ENCODE data around the gene MANSC1.
A peak's percentile ranks its signal among the peaks of the same experiment; 100 is the strongest.
"Not testable (repeated sequence)": the region's sequence is repeated elsewhere in the genome, so short reads cannot be mapped to it uniquely, and the experiment has no call there.

Gene MANSC1

DNA sequence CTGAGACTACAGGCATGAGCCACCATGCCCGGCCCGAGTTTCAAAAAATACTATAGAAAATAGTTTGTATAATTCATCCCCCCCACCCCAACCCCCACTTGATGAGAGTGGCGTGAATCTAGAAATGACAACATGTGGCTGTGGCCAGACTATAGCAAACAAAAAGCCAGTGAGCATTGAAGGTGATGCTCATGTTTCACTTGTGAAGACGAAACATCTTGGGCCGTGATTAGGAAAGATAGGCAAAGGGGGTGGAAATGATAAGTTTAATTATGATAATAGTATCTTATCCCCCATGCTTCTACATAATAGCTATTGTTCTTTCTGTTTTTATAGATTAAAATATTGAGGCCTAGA lies 15.4 kb upstream of the MANSC1 start:
- DNase-seq, result no peak

DNA sequence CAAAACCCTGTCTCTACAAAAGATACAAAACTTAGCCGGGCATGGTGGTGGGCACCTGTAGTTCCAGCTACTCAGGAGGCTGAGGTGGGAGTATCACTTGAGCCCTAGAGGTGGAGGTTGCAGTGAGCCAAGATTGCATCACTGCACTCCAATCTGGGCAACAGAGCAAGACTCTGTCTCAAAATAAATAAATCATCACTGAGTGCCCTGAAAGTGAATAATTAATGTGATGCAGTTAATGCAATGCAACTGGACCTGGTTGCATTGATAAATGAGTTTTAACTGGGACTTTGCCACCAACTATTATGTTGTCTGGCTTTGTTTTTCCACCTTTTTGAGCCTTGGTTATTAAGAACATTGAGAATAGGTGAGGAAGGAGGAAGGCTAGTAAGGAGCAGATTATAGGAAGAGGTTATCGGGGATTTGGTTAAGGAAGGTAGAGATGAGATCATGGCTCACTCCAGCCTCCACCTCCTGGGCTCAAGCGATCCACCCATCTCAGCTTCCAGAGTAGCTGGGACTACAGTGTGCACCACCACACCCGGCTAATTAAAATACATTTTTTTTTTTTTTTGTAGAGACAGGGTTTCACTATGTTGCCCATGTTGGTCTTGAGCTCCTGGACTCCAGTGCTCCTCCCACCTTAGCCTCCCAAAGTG lies 14.9 kb upstream of the MANSC1 start:
- no peak for DNase-seq

DNA sequence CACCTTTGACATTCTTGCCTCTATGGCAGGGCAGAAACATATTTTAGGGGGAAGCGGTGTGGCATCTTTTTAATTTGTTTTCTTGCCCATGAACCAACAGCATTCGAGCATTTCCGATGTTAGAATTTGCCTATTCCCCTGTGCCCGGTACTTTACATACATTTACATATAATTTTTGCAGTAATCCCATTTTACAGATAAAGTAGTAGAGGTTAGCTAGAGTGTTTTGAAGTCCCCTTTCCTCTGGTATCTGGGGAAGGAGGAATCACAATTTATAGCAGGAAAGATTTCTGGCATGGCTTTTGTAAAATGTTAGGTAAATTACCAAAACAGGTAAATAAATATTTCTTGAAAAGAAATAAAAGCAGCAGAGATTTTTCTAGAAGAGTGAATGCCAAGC lies 8.5 kb upstream of the MANSC1 start:
- no peak for DNase-seq

DNA sequence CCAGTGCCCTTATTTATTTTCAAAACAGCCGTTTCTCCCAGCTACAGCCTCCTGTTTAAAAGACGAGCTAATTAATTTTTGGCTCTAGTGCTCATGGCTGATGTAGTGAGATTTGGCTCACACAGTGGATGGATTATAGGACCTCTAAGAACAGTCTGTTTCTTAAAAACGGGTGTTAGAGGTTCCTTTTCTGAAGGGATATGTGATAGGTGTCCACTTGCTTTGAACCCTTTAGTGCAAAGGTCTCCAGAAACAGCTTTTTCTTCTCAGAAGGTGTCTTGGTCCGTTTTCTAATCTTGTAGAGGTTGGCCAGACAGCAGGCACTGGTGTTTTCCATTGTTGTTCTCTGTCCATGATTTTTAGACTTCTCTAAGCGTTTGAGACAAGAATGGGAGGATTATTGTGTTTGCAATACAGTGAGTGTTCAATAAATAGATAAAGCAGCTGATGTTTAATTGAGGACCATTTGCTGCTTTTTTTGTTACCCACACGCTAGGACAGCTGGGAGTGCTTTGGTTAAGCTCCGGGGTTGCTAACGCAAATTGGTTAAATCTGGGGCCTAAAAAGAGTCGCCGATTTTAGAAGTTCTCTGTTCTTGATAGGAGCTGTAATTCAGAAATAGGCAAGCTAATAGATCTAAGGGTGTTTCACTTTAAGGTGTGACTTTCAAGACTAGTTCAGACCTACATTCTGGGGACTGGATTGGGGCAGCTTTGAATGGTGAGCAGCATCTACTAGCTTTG lies 7.8 kb upstream of the MANSC1 start:
- DNase-seq, result no peak

DNA sequence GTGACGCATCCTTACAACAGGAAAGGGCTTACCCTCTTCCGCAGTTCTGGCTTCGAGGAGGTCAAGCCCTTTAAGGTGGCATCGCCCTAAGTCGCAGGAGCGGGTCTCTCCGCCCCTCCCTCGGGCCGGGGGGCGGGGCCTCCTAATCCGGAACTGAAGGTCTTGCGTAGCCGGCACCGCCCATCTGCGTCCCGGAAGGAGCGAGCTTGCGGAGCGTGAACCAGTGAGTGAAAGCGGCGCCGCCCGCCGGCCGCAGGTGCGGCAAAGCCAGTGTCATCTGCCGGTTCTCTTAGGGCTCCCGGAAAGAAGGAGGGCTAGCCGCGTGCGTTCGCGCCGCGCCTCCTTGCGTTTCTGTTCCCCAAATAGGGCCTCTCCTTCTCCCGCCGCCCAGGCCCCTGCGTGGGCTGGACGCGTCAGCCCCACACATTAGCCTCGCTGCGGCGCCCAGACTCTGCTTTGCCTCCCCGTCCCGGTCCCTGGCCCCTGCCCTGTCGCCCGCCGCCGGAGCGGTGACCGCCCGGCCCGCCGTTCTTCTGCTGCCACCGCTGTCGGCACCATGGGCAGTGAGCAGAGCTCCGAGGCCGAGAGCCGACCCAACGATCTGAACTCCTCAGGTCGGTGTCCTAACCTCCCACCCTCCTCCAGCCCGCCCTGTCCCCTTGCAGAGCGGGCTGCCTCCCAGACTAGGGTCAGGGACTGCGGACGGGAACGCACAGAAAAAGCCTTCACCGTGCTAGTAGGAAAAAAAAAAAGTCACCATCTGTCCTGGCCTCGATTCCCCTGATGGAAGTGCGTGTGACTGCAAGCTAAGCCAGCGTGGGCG lies 7.1 kb upstream of the MANSC1 start, which contains the start of gene BORCS5:
TSS of gene BORCS5 (plus strand) at position 183 of the 823 bp plus-strand sequence. CDS start at position 557, 374 bp downstream.
- DNase-seq, result peak; percentile 98

DNA sequence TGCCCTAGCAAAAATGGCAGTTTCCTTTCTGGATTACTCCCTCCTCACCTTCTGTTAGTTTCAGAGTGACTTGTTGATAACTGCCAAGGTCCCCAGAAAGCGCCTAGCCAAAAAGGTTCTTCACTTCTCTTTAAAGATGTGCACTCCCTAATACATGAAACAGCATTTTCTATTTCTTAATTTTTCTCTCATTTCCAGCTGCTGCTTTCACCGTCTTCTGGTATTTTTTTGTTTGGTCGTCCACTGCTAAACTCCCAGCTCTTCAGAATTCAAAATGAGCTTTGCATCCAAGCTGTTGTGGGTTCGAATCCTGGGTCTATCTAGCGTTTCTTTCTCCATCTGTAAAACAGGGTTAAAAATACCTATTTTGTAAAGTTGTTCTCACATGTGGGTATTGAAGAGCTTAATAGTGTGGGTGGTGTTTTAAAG lies 6.4 kb upstream of the MANSC1 start:
- DNase-seq, result no peak

DNA sequence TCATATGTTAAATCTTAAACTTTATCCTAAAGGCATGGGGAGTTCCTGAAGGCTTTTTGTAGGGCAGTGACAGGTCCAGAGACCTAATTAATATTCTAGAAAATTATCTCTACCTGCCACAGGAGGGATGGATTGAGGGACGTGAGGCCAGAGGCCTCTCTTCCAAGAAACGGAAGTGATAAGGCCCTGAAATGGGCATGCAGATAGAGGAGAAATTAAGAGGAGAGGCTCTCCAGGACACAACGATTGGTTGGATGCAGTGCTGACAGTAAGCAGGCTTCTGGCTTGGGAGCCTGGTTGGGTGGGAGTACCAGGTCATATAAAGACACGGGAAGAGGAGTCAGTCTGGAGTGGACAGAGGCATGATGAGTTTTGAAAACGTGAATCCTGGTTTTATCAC lies 3.8 kb upstream of the MANSC1 start:
- no peak for DNase-seq

DNA sequence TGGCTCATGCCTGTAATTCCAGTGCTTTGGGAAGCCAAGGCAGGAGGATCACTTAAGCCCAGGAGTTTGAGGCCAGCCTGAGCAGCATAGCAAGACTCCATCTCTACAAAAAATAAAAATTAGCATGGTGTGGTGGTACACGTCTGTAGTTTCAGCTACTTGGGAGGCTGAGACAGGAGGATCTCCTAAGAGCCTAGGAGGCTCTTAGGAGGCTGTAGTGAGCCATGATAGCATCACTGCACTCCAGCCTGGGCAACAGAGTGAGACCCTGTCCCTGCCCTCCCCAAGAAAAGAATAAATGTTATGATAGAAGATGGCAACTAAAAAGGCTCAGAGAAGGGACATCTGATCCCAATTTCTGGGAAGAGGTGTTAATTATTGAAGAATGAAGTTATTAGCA lies 3.2 kb upstream of the MANSC1 start:
- DNase-seq, result no peak

DNA sequence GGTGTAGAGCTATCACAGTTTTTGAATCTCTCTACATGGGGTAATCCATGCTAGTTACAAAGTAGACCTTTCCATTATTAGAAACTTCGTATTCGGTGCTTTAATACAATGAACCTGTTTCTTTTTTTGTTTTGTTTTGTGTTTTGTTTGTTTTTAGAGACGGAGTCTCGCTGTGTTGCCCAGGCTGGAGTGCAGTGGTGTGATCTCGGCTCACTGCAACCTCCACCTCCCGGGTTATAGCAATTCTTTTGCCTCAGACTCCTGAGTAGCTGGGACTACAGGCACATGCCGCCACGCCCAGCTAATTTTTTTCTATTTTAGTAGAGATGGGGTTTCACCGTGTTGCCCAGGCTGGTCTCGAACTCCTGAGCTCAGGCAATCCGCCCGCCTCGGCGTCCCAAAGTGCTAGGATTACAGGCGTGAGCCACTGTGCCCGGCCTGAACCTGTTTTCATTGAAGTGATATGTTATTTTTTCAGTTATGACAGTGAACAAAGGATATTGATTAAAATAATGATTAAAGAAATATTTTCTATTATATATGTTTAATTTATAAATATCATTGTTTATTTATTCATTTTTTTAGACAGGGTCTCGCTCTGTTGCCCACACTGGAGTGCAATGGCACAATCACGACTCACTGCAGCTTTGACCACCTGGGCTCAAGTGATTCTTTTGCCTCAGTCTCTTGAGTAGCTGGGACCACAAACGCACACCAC lies 1.6 kb upstream of the MANSC1 start:
- DNase-seq, result not testable (repeated sequence)

DNA sequence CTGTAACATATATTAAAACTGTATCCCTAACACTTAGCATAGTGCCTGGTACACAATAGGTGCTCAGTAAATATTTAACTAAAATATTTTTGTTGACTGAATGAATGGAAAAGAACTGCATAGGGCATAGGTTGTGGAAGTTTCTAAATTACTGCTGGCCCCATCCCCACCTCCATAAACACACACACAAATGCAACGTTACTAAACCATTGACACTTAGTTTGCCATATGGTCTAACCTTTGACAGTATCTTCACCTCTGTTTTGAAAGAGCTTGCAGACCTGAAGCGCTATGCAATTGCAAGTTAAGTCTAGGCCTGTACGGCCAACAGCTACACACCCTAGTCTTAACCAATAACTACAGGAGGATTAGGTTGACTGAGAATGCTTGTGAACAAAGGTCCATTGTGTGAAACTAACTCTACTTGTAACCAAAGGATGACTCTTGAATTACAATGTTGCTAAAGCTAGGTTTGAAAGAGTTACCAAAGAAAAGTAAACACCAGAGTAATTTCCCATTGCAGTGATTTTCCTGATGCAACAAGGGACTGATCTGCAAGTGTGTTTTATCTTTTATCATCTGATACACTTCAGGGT lies 924 bp upstream of the MANSC1 start:
- DNase-seq, result no peak

DNA sequence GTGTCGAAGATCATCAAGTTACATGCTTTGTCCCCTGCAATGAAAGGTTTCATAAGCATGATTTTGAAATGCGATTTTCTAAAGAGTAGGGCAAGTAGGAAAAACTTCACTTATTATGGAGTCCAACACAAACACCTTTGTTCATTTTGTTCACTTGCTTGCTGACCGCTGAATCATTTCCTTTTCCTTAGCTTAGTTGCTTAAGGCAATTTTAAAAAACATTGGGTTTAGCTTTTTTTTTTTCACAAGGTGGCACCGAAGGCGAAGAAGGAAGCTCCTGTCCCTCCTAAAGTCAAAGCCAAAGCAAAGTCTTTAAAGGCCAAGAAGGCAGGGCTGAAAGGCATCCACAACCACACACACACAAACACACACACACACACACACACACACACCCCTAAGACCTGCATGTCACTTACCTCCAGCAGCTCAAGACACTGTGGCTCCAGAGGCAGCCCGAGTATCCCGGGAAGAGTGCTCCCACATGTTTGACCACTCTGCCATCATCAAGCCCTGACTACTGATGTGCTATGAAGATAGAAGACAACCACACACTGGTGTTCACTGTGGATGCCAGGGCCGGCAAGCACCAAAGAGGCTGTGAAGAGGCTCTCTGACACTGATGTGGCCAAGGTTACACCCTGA lies 11.4 kb downstream of the MANSC1 start:
- DNase-seq, result no peak

DNA sequence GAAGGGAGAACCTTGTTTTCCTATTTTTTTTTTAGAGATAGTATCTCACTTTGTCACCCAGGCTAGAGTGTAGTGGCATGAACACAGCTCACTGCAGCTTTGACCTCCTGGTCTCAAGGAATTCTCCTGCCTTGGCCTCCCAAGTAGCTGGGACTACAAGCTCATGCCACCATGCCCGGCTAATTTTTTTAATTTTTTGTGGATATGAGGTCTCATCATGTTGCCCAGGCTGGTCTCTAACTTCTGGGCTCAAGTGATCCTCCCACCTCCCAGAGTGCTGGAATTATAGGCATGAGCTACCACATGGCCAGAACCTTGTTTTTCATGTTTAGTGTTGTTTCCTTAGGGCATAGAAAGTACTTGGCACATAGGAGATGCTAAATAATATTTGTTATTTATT lies 13.5 kb downstream of the MANSC1 start:
- DNase-seq, result no peak

DNA sequence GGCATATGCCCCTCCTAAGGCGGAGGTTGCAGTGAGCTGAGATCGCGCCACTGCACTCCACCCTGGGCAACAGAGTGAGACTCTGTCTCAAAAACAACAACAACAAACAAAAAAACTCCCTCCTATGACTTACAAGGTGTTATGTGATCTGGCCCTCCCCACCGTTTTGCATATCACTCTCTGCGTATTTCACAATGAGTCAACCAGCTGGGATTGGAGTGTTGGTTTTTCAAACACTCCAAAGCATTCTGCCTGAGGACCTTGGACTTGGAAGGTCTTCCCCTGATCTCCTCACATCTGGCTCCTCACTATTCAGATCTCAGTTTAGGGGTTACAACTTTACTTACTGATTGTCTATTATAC lies 14.0 kb downstream of the MANSC1 start:
- DNase-seq, result no peak

DNA sequence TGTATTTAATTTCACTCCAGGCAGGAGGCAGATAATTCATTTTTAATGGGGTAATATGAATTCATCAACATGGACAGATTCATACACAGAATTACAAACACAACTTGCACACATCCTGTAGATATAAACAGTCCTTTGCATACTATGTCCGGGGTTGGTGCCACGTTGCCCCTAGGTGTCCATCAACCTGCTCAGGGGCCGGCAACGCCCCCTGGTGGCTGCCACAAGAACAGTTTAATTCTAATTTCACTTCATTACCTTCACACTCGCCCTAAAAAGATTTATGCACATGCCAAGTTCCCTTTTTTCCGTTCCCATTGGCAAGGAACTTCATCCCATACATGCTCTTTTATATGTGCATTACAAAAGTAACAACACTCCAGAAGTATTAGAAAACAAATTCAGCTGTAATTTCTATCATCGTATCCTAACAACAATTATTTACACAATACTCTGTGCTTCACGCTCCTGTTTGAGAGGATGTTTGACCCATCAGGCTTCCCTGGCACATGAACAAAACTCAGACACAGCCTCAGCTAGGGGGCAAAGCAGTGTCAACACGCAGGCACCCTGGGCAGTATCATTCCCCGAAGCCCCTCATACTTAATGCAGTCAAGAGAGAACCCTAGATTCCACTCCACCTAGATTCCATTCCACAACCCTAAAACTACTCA lies 15.5 kb downstream of the MANSC1 start:
- peak; percentile 46 to 52 for DNase-seq

DNA sequence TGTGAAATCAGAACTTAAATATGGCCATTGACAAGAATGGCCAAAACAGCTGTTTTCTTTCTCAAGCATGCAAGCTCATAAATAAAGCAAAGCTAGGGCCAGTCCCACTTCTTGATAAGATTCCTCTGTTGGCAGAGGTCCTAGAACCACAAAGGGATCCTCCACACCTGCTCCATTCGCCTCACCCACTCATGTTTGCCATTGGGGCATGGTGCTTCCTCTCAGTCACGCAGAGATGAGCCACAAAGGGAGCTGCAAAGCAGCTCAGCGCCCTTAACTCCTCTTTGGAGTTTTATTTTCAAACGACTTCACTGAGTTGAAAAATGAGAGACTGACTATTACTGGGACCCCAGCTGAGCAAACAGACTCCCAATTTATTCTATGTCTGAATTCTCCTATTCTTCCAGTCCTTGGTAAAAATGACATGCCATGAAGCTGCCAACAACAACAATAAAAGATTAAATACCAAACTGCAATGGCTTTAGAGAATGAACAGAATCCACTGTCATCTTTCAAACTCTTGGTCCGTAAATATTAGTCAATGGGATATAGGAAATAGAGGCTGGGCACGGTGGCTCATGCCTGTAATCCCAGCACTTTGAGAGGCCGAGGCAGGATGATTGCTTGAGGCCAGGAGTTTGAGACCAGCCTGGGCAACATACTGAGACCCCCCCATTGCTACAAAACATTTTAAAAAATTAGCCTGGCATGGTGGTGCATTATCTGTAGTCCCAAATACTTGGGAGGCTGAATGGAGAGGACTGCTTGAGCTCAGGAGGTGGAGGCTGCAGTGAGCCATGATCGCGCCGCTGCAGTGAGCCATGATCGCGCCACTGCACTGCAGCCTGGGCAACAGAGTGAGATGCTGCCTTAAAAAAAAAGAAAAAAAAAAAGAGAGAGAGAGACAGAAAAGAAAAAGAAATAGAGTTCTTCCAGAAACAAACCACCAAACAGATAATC lies 16.4 kb downstream of the MANSC1 start:
- DNase-seq, result no peak

DNA sequence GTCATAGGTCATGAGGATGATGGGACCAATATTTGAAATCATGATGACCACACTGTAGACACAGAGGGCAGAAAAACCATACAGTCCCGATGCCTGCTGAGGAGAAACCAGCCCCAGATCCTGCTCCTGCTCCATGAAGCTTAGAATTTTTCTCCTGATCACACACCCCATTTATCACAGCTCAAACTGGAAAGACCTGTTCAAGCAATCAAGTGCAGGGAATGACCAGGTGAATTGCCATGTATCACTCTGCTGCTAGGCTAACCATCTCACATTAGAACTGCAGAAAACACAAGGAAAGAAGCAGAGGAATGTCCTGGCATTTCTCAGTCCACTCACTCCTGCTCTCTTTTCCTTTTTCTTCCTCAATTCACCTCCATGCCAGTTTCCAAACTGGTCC lies 18.1 kb downstream of the MANSC1 start:
- no peak for DNase-seq

DNA sequence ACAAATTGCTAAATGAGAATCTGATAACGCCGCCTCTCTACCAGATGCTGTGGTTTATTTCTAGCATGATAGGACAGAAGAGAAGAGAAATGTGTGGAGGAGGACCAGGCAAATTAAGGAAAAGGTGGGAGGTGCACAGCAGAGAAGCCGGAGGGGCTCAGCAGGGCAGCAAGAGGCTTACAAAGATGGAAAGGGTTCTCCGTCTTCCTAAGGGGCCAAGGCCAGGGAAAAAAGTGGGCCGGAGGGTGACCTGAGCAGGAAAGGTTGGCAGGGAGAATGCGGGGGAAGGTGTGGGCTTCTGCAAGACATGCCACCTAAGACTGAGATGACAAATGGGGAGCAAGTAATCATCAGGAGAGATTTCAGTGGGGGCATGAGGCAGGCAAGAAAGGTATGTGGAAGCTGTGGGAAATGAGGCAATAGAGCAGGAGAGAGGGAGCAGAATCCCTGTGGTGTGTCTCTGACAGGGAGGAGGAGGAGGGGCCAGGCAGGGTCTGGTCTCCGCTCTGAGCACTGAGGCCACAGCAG lies 18.7 kb downstream of the MANSC1 start:
- DNase-seq, result no peak

DNA sequence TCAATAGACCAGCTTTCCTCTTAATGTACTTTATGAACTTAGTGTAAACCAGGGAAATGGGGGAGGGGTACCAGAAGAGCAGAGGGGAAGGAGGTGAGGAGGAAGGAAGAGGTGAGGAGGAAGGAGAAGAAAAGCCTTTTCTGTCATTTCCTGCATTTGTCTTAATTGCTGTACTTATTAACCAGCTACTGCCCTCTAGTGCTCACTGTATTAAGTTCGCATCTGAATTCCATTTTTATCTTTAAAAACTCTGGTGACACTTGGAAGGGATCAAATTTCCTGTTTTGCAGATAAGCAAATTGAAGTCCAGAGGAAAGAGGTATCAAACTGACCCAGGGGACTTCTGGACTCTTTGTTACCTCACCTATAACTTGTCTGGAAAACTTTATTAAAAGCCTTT lies 22.2 kb downstream of the MANSC1 start:
- DNase-seq, result peak; percentile 4 to 27

DNA sequence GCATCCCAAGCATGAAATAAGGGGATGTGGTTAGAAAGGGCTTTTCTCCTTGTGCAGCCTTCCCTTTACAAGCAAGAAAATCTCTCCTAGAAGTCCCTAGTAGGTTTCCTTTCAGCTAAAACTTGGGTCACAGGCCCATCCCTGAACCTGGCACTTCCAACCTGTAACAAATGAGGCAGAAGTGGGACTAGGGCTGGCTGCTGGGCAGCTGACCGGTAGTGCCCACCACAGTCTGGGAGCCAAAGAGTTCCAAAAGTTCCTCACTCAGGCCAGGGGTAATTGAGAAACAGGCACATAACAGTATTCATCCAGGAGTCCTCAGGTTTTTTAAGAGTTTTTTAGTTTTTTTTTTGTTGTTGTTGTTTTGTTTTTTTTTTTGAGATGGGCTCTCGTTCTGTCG lies 23.8 kb downstream of the MANSC1 start:
- no peak for DNase-seq

DNA sequence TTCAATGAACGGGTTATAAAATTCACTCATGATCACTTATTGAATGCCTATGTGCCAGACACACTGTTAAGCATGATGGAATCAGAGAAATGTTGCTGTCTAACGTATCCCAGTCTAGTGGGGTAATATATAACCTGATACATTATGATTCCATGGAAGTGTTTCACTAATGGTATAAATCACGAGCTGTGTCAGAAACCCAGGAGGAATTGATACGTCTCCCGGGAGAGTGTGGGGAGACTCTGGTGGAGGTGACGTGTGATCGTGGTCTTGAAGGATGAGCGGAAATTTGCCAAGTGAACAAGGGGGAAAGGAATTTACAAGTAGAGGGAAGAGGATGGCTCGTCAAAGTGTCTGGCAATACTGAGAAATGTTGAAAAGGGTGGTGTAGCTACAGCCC lies 26.5 kb downstream of the MANSC1 start:
- DNase-seq, result no peak
